Gastroesophageal sphincter (tissue), 4 donors: ENCODE measurements around the gene GLT8D1. TPM values are rescaled to one million over a fixed set of nuclear protein-coding genes. Genes with fewer than 3 reads are reported as not detected.

Experiments used
- ATAC-seq: fragments of 150-250 bp; one replicate; pipeline ENCODE4 v1.9.1; 2016; ENCODE audit warnings: mild to moderate bottlenecking, moderate library complexity
- H3K27ac ChIP-seq, 4 donors: fragments of 200-600 bp; sonication (generic) in 3 of 4; 1 replicate in 3 of 4; 2 replicates in 1 of 4; pipeline ENCODE4 v1.5.1; 2016 to 2019
- H3K27me3 ChIP-seq: fragments of 200-600 bp; sonication (generic); one replicate; pipeline ENCODE4 v1.5.1; 2019
- H3K36me3 ChIP-seq, 2 donors: fragments of 200-600 bp; sonication (generic); one replicate each; pipeline ENCODE4 v1.5.1; 2019; ENCODE audit warnings: control low read depth in 1 of 2
- H3K4me1 ChIP-seq, 3 donors: fragments of 200-600 bp; sonication (generic); 1 replicate in 2 of 3; 2 replicates in 1 of 3; pipeline ENCODE4 v1.5.1; 2016 to 2019; ENCODE audit warnings: control low read depth in 2 of 3
- H3K4me3 ChIP-seq, 2 donors: fragments of 200-600 bp; sonication (generic); one replicate each; pipeline ENCODE4 v1.5.1; 2019; ENCODE audit warnings: mild to moderate bottlenecking in 1 of 2, moderate library complexity in 1 of 2
- H3K9me3 ChIP-seq, 3 donors: fragments of 200-600 bp; sonication (generic); one replicate each; pipeline ENCODE4 v1.5.1; 2017 to 2019; ENCODE audit warnings: control low read depth in 2 of 3
- CTCF ChIP-seq, 4 experiments: fragments of 200-600 bp in 2 of 4; fragments of 450-650 bp in 2 of 4; sonication (generic) in 1 of 4; IDR thresholded peaks; one replicate each; pipeline ENCODE4 v1.5.1; 2017 to 2019; ENCODE audit warnings: antibody characterized with exemption in 4 of 4, mild to moderate bottlenecking in 2 of 4, moderate library complexity in 2 of 4
- EP300 ChIP-seq: sonication (generic); formaldehyde crosslinking; IDR thresholded peaks from one replicate; pipeline ENCODE4 v1.6.1; 2017; ENCODE audit warnings: antibody characterized with exemption, mild to moderate bottlenecking
- POLR2A ChIP-seq, 2 donors: fragments of 450-650 bp; IDR thresholded peaks; one replicate each; pipeline ENCODE4 v1.6.1; 2017; ENCODE audit warnings: antibody characterized with exemption in 2 of 2, mild to moderate bottlenecking in 2 of 2, moderate library complexity in 1 of 2
- POLR2AphosphoS5 ChIP-seq: sonication (generic); formaldehyde crosslinking; IDR thresholded peaks from one replicate; pipeline ENCODE4 v1.6.1; 2017; ENCODE audit warnings: antibody characterized with exemption
- WGBS, 2 donors: methylation state at CpG; one replicate each; pipeline ENCODE4 v1.1.5; 2018; ENCODE audit warnings: low coverage in 1 of 2; 5-methylcytosine and 5-hydroxymethylcytosine counted together
- total RNA-seq, 4 donors: library from RNA; depleted of rRNA; stranded (reverse); fragments of >200 nt; gene quantifications; one replicate each; pipeline ENCODE4 v1.1.0, GENCODE V29; 2016

The GLT8D1 gene
- total RNA-seq, 4 donors from 2014 or later = 36.9 to 57.7 (median 48.6) TPM

GRCh38 chr3:52703341-52703740 is 2.2 kb downstream of the GLT8D1 start:
- ATAC-seq = no peak
- 73 to 86% methylated on average over 4 of the region's 7 CpGs for WGBS, 2 donors
- Histone ChIP-seq H3K27ac (peak overlapping the region in 2 of 4 donors; percentile 94), H3K9me3 (no peaks in the 10 kb centered on the region), H3K4me1 (peaks cover 4 to 57% (median 22%) of the 10 kb centered on the region in 3 donors), H3K36me3 (peaks cover 0 to 28% of the 10 kb centered on the region in 2 donors), H3K4me3 (no peak overlapping the region), H3K27me3 (no peaks in the 10 kb centered on the region)
- TF ChIP-seq EP300 (no peak), POLR2AphosphoS5 (no peak), CTCF (IDR thresholded peaks at IDR 0.05) (no peak), POLR2A (IDR thresholded peaks at IDR 0.05) (no peak)

GRCh38 chr3:52697632-52697965 is 8.0 kb downstream of the GLT8D1 start:
- no peak for TF ChIP-seq POLR2A (IDR thresholded peaks at IDR 0.05)
- TF ChIP-seq POLR2AphosphoS5 = no peak
- TF ChIP-seq CTCF (IDR thresholded peaks at IDR 0.05) = no peak
- TF ChIP-seq EP300 = no peak
- no peak overlapping the region for H3K4me3 ChIP-seq
- H3K27me3 ChIP-seq = no peaks in the 10 kb centered on the region
- no peaks in the 10 kb centered on the region for H3K9me3 ChIP-seq
- H3K4me1 ChIP-seq = peaks cover 0 to 13% (median 0%) of the 10 kb centered on the region in 3 donors
- no peak overlapping the region for H3K27ac ChIP-seq
- H3K36me3 ChIP-seq = peaks cover 23 to 75% of the 10 kb centered on the region in 2 donors
- 85 to 94% methylated on average over 3 to 4 of the region's 4 CpGs for WGBS, 2 donors
- ATAC-seq = no peak

- no peaks in the 10 kb centered on the region for H3K9me3 ChIP-seq
- peaks cover 0 to 7% (median 0%) of the 10 kb centered on the region in 3 donors for H3K4me1 ChIP-seq
- H3K36me3 ChIP-seq = peaks cover 23 to 81% of the 10 kb centered on the region in 2 donors
- H3K4me3 ChIP-seq = no peak overlapping the region
- TF ChIP-seq CTCF (IDR thresholded peaks at IDR 0.05) = no peak
- TF ChIP-seq POLR2AphosphoS5 = no peak
- no peak for TF ChIP-seq POLR2A (IDR thresholded peaks at IDR 0.05)
- no peak for TF ChIP-seq EP300
- WGBS, 2 donors = 72 to 75% methylated on average over 2 of the region's 2 CpGs
- H3K27ac ChIP-seq = no peak overlapping the region
- ATAC-seq = no peak
- H3K27me3 ChIP-seq = no peaks in the 10 kb centered on the region
These were observed 8.6 kb downstream of the GLT8D1 start for GRCh38 chr3:52696830-52697631.

- H3K9me3 ChIP-seq = no peaks in the 10 kb centered on the region
- H3K4me3 ChIP-seq = no peak overlapping the region
- ATAC-seq = no peak
- no peak overlapping the region for H3K27ac ChIP-seq
- TF ChIP-seq POLR2AphosphoS5 (no peak), POLR2A (IDR thresholded peaks at IDR 0.05) (no peak), EP300 (no peak), CTCF (IDR thresholded peaks at IDR 0.05) (no peak)
- H3K4me1 ChIP-seq = peaks cover 0 to 7% (median 0%) of the 10 kb centered on the region in 3 donors
- WGBS, 2 donors = 69 to 73% methylated on average over 3 to 4 of the region's 4 CpGs
- no peaks in the 10 kb centered on the region for H3K27me3 ChIP-seq
- H3K36me3 ChIP-seq = peaks cover 24 to 91% of the 10 kb centered on the region in 2 donors
These were observed 9.6 kb downstream of the GLT8D1 start for GRCh38 chr3:52695798-52696671.
